HG02642 (cell line): ENCODE data around the gene ZNF814.
"Not testable (repeated sequence)": the region's sequence is repeated elsewhere in the genome, so short reads cannot be mapped to it uniquely, and the experiment has no call there.

Experiments
- ATAC-seq: cut with Tn5 transposase; IDR thresholded peaks from one replicate; pipeline ENCODE4 v1.9.1; 2021; ENCODE audit warnings: mild to moderate bottlenecking; ENCODE audit not compliant: unreplicated experiment, poor library complexity

The ZNF814 gene

DNA sequence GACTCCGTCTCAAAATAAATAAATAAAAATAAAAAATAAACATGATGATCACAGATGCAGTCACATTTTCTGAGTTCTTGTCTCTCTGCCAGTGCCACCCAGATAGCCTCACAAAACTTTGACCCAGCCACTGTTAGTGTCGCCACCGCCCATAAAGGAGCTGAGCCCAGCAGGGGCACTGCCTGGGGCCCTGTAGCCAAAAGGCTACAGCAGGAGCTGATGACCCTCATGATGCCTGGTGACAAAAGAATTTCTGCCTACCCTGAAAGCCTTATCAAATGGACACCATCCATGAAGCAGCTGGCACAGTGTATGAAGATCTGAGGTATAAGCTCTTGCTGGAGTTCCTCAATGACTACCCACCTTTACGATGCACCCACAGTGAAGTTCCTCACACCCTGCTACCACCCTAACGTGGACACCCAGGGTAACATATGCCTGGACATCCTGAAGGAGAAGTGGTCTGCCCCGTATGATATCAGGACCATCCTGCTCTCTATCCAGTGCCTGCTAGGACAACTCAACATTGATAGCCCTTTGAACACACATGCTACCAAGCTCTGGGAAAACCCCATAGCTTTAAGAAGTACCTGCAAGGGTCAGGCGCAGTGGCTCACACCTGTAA, 20.9 kb downstream of the ZNF814 start:
- ATAC-seq = no peak

DNA sequence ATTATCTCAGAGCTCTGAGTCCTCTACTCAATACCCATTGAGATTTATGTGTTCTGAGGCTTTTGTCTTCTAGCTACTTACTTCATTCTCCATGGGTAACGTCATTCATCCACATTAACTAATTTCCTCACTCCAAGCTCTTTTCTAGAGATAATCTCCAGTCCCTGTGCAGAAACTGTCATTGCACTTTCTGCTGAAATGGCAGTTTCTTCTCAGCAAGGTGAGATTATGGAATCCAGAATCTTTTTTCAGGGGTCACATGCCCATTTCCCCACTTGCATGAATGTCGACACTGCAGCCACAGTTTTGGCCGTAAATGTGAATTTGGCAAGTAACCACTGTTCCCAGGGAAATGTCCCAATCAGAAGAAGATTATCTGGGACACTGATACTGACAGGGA, 26.5 kb downstream of the ZNF814 start:
- not testable (repeated sequence) for ATAC-seq

- ATAC-seq = not testable (repeated sequence)
Measured at GRCh38 chr19:57854117-57854516, 34.7 kb downstream of the ZNF814 start.

DNA sequence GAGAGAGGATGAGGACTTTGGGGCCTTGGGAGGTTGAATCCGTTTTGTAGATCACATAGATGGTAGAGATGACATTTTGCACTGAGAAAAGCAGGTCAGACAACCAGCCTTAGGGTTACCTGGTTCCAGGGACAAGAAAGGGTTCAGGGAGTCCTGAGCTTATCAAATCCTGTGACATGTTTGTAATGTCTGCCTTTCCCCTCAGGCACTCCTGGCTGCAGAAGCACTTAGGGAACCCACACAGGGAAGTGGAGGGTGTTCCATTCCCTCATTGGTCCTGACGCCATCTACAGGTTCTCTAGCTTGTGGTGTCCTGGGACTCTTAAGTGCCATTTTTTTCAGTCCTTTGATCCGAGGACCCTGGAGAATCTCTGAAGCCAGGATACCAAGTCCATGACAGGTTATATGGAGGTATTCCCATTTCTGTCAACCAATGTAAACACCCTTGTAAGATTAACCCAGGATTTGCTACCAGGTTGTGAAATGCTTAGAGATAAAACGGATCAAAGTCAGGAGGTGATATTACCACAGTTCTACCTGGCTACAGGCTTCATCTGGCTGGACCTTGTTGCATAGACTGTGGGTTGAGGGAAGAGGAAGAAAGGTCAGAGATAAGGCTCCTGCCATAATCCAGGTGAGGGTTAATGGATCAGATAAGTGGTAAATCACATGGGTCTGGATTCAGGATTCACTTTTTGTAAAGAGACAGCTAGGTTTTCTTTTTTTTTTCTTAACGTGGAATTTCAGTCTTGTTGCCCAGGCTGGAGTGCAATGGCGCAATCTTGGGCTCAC, 36.8 kb downstream of the ZNF814 start:
- ATAC-seq = not testable (repeated sequence)

- ATAC-seq = no peak
Measured at GRCh38 chr19:57850553-57851017, 38.3 kb downstream of the ZNF814 start.

DNA sequence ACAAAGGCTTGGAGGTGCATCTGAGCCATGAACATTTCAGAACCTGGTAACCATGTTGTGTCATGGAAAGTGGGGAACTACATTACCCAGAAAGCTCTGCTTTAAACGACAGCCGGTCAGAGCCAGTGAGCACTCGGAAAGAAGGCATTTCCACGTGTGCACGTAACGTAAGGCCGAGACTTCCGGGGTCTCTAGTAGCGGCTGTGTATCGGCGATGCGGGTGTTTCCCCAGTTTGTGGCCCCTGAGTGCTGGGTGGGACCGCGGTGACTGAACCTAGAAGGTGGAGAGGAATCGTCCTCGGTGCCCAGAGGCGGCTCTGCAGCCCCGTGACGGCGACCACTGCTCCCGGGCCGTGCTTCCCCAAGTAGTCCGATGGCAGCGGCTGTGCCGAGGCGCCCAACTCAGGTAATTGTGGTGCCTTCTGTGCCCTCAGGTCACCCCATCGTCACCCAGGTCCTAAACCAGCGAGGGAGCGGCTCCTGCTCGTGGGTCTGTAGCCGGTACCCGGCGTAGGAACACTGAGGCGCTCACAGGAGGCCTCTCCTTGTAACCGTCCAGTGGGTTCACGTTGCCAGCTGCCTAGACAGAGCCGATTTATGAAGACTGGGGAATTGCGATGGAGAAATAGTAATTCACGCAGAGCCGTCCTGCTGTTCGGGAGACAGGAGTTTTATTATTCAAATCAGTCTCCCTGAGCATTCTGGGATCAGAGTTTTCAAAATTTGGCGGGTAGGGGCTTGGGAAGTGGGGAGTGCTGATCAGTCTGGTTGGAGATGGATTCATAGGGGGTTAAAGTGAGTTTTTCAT, 39.0 kb downstream of the ZNF814 start, which contains the start of gene ZNF587:
ZNF587 (plus strand) TSS at position 194 of the 808 bp plus-strand sequence; CDS start at position 374, 180 bp downstream.
- ATAC-seq = peak; percentile 96

DNA sequence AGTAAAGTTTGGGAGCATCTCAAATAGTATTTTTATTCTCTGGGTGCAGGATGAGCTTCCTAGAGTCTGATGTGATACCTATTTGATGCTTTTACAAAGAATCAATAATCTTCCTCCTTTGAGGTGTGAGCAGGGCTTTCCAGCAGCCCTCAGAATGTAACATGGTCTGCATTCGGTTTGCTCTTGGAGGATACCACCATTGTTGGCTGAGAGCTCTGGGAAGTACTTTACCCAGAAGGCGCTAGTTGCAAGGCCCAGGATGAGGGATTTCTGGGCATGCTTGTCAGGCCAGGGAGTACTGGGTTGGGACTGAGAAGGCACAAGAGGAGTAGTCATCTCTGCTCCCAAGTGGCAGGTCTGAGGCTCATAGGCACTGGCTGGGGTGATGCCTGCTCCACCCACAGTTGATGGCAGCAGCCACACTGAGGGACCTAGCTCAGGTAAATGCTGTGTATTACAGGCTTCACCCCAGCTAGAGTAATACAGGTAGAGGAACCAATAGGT, 39.6 kb downstream of the ZNF814 start:
- ATAC-seq = not testable (repeated sequence)

GRCh38 chr19:57847164-57847563, 41.7 kb downstream of the ZNF814 start:
- not testable (repeated sequence) for ATAC-seq

GRCh38 chr19:57841122-57841763, 47.6 kb downstream of the ZNF814 start:
- no peak for ATAC-seq

- not testable (repeated sequence) for ATAC-seq
Measured at GRCh38 chr19:57838622-57839191, 50.1 kb downstream of the ZNF814 start.

DNA sequence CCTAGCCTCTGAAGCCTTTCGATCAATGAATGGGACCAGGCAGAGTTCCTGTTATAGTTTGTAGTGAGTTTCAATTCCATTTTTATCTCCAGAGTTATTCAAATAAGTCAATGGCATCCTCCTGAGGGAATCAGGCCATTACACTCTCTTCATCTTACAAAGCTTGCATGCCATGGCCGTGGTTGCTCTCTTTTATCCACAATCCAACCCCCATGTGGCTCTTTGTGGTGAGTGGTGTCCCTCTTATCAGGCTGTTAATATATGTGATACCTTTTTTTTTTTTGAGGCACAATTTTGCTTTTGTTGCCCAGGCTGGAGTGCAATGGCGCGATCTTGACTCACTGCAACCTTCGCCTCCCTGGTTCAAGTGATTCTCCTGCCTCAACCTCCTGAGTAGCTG, 51.8 kb downstream of the ZNF814 start:
- ATAC-seq = not testable (repeated sequence)

DNA sequence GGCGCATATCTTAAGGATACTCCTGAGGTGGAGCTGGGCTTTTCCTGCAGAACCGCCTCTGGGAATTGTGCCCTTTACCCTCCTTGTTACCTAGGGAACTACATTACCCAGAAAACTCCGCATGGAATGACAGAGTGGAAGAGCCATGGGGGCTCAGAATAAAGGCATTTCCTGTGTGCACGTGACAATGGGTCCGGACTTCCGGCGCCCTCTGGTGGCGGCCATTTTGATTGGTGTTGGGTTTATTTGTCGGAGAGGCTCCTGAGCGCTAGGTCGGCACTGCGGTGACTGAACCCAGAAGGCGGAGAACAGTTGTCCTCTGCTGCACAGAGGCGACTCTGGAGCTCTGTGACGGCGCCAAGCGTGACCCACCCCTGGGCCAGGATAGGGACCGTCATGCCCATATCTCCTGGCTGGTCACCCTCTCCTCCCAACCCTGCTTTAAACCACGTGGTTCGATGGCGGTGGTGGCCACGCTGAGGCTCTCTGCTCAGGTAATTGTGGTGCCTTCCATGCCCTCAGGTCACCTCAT, 58.7 kb downstream of the ZNF814 start, which contains the start of gene ZNF587B:
ZNF587B (plus strand) TSS at position 229 of the 532 bp plus-strand sequence; CDS start at position 459, 230 bp downstream.
- no peak for ATAC-seq

- no peak for ATAC-seq
Measured at GRCh38 chr19:57829316-57829715, 59.5 kb downstream of the ZNF814 start.

DNA sequence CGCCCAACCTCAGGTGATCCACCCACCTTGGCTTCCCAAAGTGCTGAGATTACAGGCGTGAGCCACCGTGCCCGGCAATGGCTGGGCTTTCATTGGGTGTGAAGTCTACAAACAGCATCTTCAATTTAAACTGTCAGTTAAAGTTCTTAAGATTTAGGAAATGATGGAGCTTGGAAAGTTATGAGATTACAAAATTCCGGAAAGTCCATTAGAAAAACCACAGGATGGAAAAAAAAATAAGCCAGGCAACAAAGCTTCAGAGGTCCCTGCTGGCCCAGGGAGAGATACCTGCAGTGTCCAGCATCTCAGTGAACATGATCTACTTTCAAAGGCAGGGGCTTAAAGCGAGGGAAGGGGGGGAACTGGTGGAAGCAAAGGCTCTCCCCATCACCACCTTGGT, 63.3 kb downstream of the ZNF814 start:
- ATAC-seq = no peak

GRCh38 chr19:57823608-57824007, 65.2 kb downstream of the ZNF814 start:
- not testable (repeated sequence) for ATAC-seq

DNA sequence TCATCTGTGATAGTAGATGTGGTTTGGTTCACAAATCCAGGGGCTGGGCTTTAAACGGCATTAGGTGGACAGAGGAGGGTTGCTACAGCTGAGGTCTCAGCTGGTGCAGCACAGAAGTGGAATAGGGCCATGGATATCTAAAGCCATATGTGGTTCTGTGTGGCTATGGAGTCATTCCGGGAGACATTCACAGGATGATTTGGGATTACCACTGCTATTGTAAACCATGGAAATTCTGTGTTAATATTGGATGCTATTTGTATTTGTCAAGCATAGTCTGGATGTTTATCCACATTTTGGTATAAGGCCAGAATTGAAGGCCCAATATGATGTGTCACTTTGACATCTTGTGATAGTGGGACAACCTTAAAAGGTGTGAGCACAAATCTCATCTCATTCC, 65.7 kb downstream of the ZNF814 start:
- not testable (repeated sequence) for ATAC-seq

GRCh38 chr19:57821501-57821900, 67.3 kb downstream of the ZNF814 start:
- not testable (repeated sequence) for ATAC-seq

DNA sequence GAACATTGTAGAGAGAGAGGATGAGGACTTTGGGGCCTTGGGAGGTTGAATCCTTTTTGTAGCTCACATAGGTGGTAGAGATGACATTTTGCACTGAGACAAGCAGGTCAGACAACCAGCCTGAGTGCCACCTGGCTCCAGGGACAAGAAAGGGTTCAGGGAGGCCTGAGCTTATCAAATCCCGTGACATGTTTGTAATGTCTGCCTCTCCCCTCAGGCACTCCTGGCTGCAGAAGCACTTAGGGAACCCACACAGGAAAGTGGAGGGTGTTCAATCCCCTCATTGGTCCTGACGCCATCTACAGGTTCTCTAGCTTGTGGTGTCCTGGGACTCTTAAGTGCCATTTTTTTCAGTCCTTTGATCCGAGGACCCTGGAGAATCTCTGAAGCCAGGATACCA, 67.7 kb downstream of the ZNF814 start:
- not testable (repeated sequence) for ATAC-seq

DNA sequence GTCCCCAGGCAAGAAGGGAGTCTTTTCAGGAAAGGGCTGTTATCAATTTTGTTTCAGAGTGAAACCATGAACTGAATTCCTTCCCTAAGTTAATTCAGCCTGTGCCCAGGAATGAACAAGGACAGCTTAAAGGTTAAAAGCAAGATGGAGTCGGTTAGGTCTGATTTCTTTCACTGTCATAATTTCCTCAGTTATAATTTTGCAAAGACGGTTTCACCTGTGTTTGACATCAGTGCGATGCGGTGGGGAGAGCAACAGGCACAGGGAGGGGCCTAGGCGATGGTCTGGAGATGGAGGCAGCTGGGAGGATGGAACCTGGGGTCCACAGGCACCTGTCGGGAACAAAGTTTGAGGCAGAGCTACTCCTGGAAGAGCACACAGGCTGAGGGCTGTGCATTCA, 68.2 kb downstream of the ZNF814 start:
- no peak for ATAC-seq
